Fibroblast of upper back skin (primary cell): ENCODE measurements around the gene NEK6.

Source experiments
- DNase-seq: peaks from one replicate; pipeline ENCODE4 v3.0.0-alpha.2; 2013

The NEK6 gene

DNA sequence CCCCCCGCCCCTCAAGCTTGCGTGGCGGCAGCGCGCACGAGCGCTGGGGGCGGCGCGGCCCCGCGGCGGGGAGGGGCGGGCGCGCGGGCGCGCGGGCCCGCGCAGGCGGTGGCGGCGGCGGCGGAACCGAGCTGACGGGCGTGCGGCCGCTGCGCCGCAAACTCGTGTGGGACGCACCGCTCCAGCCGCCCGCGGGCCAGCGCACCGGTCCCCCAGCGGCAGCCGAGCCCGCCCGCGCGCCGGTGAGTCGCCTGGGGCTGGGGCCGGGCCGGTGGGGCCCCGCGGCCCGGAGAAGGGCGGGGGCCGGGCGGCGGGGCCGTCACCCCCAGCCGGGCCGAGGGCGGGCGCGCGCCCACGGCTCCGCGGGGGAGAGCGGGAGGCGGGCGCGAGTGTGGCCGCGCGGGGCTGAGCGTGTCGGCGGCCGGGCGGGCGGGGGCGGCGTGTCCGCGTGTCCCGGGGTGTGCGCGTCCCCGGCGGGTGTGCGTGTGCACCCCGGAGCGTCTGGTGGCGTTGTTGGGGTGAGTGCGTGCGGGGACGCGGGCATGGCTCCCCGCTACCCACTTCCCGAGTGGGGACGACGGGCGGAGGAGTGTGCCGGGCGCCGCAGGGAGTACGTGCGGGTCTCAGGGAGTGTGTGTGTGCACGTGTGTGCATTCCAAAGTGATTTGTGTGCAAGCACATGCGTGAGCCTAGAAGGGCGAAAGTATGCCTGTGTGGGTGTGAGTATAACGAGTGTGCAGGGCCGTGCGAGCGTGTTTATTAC, at the start of gene NEK6:
Gene NEK6, plus strand, starts transcription at position 106 of the 763 bp plus-strand sequence. CDS start 44,016 bp downstream, outside the sequence.
- peak; percentile 68 for DNase-seq

- no peak for DNase-seq
These were observed 49.2 kb upstream of the NEK6 start for GRCh38 chr9:124208571-124208970.

DNA sequence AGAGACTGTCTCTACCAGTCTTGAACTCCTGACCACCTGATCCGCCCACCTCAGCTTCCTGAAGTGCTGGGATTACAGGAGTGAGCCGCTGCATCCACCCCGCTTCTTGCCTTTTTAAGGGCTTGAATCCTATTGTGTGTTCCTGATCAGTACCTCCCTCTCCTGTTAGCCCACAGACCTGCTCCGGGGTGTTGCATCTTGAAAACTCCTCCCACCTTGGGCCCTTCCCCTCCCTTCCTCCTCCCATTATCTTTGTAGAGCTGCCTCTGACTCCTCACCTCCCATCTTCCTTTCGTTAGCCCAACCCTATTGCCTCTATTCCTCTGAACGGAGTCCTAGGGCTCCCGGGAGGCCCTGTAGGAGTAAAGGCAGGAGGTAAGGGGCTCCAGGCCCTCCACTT, 48.5 kb upstream of the NEK6 start:
- DNase-seq = no peak

DNA sequence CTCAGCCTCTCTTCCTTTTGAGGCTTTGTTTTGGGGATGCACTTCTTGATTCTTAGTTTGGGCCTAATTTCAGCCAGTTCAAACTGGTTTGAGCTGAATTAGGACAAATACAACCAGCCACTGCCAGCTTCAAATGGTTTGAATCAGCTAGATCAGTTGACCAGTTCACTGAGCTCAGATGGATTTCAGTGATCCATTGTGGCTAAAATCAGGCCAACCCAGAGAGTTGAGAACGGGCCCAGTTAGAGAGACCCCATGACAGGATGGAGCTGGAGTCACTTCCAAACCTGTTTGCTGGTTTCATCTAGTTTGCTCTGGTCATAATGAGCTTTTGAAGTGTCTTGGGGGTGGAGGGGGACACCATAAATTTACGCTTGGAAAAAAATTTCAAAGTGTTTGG, 48.0 kb upstream of the NEK6 start:
- DNase-seq = no peak

DNA sequence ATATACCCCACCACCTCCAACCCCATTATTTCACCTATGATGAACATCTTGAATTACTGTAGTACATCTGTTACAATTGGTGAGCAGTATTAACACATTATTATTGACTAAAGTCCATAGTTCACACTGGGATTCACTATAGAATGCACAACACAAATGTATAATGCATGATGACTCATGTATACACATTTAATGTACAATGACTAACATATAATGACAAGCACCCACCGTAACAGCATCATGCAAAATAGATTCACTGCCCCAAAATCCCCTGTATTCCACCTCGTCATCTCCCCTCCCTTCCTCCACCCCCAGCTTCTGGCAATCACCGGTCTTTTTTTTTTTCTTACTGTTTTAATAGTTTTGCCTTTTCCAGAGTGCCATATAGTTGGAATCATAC, 47.1 kb upstream of the NEK6 start:
- DNase-seq = peak; percentile 29

DNA sequence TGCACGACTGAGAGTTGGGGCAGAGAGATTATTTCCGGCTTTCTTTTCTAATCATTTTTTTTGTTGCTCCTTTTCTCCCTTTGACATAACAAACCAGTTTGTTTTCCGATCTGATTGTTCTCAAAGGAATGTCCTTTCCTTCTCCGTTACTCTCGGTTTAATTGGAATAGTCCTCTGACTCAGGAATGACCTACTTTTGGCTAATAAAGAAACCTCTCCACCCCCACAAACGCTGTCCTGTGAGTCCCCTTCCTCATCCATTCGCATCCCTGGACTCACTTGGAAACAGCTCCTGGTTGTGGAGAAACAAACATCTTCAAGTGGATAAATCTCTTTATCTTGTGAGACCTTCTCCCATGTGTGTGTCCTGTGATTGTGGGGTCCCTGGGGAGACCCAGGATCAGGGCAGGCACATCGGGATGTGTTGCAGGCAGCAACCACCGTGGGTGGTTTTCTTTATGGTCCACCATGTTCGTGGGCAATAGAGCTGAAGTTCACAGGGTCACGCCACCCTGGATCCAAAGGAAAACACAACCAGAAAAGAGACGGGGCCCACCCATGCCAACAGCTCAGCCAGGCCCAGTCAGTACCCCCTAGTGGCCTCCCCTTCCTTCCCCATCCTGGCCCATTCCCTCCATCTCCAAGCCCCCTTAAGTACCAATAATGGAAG, 45.2 kb upstream of the NEK6 start:
- DNase-seq = peak; percentile 53

DNA sequence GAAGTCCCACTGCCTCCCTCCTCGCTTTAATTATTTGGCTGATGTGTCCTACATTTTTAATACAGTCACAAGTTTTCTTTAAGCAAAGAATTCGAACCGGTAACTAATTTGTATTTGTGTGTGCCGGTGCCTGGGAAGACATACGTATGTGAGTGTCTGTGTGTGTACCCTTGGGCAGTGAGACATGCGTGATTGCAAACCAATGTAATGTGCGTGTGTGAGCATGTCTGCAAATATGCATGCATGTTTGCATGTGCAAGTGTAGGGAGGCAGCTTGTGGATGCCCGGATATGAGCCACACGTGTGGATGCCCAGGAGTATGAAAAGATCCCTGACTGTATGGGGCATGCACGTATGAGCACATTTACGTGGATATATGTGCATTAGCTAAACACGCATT, 44.4 kb upstream of the NEK6 start:
- no peak for DNase-seq

- no peak for DNase-seq
These were observed 43.6 kb upstream of the NEK6 start for GRCh38 chr9:124214116-124214515.

DNA sequence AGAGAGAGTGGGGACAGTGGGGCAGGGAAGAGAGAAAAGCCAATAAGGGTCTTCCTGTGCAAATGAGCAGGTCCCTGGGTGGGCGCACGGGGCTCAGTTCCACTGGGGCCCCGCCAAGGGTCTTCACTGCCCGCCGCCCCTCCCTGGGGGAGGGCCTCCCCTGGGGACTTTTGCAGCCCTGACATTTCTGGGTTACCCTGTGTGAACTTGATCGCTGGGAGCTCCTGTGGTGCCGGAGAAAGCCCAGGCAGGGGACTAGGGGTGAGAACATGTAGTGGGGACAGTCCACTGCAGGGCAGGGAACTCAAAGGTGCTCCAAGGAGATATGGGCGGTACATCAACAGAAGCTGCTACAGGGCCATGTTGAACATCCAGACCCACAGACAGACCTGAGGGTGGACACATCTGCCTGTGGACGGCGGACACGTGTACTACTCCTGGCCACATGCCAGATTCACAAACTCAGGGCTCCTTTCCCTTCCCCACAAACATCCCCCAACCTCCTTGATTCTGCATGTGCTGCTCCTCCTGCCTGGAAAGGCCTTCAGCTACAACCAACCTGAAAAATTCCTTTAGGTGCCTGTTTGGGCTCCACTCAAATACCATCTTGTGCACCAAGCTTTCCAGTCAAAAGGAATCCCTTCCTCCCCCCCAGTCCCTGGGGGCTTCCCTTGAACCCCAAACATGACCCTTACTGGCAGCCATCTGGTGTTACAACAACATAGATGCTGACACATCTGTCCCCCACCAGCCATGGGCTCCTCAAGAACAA, 43.0 kb upstream of the NEK6 start:
- DNase-seq = no peak

- no peak for DNase-seq
These were observed 42.3 kb upstream of the NEK6 start for GRCh38 chr9:124215368-124215910.

GRCh38 chr9:124215956-124216355, 41.8 kb upstream of the NEK6 start:
- DNase-seq = no peak

- DNase-seq = no peak
These were observed 41.1 kb upstream of the NEK6 start for GRCh38 chr9:124216474-124217176.

DNA sequence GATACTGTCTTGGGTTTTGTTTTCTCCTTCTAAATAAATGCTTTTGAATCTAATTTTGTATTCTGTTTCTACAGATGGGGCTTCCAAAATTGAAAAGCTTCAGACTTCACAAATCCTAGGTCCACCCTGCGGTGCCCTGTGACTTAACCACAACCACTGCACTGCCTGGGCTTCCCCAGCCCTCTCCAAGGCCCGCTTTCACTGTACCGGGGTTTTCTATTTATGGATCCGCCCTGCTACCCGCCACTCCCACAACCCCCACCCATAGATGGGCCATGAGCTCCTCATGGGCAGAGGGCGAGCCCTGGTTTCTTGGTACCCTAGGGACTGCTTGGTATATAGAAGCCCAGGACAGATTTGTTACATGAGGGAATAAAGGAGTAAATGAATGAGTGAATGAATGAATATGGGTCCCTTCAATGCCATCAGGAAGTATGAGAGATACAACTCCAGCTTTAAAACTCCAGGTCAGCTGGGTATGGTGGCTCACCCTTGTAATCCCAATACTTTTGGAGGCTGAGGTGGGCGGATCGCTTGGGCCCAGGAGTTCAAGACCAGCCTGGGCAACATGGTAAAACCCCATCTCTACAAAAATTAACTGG, 39.8 kb upstream of the NEK6 start:
- DNase-seq = no peak

DNA sequence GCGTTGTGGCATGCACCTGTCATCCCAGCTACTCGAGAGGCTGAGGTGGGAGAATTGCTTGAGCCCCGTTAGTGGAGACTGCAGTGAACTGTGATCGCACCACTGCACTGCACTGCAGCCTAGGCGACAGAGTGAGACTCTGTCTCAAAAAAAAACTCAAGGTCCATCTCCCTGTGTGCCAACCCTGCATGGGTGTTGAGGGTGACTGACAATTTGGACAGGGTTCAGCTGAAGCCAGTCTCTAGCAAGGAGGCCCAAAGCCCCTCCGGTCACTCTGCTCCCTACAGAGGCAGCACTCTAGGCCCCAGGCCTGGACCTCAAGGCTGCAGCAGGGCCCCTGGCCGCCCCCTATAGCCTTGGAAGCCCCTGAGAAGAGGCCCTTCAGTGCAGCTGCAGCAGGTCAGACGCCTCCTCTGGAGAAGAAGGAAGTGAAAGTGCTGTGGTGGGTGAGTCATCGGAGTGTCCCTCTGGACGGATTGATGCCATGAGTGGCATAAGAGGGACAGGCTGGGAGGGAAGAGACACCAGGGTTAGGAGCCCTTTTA, 39.2 kb upstream of the NEK6 start:
- DNase-seq = peak; percentile 26

- no peak for DNase-seq
These were observed 38.7 kb upstream of the NEK6 start for GRCh38 chr9:124218987-124219461.

DNA sequence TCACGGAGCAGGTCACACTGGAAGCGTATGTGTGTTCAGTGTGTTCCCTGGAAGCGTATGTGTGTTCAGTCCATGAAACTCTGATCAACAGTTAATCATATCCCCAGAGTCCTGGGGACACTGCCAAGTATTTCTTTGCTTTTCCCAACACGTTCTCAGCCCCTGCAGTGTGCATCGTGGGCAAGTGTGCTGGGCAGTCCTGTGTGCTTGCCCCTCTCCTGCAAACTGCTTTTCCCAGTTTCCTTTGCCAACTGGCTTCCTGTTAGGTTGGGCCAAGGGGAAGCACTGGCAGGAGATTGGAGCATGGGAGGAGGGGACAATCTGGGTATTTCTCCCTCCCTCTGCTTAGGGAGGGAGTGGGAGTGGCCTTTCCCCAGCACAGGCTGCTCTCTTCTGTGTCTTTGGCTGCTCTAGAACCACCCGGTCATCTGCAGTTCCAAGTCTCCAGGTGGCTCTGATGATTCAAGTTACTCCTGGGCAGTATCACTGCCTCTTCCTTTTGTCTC, 36.8 kb upstream of the NEK6 start:
- peak; percentile 33 for DNase-seq

GRCh38 chr9:124221676-124222075, 36.1 kb upstream of the NEK6 start:
- no peak for DNase-seq

- no peak for DNase-seq
These were observed 35.6 kb upstream of the NEK6 start for GRCh38 chr9:124222109-124222508.

DNA sequence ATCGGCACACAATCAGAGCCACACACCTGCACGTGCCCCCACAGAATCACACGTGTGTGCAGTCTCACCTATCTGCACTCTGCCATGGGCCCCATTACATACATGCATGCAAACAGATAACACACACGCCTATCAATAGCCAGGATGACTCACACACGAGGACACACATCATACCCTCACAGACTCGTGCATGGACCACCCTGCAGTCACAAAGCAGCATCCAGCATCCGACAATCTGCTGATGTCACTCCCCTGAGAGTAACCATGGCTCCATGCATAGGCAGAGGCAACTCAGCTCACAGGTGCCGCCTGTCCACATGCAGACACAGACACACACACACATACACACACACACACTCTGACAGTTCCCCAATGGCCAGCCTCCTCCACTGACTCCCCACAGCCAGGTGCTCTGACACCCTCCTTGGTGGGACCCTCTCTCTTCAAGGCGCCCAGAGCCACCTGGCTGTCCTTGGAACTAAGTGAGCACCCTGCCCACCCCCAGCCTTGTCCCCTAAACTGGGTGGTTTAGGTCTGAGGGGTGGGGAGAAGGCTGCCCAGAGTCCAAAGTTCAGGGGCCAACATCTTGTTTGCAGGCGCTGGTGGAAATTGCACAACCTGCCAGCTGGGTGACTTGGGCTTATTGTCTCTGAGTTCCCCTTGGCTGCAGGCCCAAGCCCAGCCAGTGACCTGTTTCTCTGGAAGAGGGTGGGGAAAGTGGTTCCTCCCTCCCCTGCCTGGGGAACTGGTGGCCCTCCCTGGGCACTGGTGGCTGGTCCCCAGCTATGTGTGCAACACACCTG, 34.6 kb upstream of the NEK6 start:
- DNase-seq = no peak

- no peak for DNase-seq
These were observed 31.8 kb upstream of the NEK6 start for GRCh38 chr9:124225945-124226344.

GRCh38 chr9:124228516-124228915, 29.2 kb upstream of the NEK6 start:
- DNase-seq = no peak
